Hepatocyte (in vitro differentiated cells): ENCODE measurements around the gene KCNE4.

Experiments
- EZH2phosphoT487 ChIP-seq: fragments of 200-600 bp; sonication (generic); IDR thresholded peaks from one replicate; pipeline ENCODE4 v1.6.1; 2018; ENCODE audit warnings: antibody characterized with exemption, mild to moderate bottlenecking, low read depth, moderate library complexity; ENCODE audit not compliant: unreplicated experiment, severe bottlenecking
- TF ChIP-seq, protein P1 (sequence below): fragments of 200-600 bp; sonication (generic); IDR thresholded peaks from 2 replicates; pipeline ENCODE4 v1.5.1; 2016; ENCODE audit warnings: antibody characterized with exemption, mild to moderate bottlenecking; ENCODE audit not compliant: poor library complexity

DNA sequence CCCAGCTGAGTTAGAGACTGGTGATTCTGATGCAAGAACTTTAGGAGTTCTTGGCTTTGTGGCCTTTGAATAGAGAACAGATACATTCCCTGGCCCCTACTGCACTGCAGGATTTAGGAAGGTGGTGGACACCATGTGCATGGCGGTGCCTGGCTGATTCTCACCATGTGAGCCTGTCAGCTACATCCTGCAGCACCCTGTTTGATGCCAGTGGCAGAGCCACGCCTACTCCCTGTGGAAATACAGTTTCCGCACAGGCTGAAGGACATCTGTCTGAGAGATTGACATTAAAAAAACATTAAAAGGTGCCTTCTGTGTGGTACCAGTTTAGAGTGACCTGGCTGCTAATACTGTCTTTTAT lies 50.0 kb downstream of the KCNE4 start:
- TF ChIP-seq, protein P1, sequence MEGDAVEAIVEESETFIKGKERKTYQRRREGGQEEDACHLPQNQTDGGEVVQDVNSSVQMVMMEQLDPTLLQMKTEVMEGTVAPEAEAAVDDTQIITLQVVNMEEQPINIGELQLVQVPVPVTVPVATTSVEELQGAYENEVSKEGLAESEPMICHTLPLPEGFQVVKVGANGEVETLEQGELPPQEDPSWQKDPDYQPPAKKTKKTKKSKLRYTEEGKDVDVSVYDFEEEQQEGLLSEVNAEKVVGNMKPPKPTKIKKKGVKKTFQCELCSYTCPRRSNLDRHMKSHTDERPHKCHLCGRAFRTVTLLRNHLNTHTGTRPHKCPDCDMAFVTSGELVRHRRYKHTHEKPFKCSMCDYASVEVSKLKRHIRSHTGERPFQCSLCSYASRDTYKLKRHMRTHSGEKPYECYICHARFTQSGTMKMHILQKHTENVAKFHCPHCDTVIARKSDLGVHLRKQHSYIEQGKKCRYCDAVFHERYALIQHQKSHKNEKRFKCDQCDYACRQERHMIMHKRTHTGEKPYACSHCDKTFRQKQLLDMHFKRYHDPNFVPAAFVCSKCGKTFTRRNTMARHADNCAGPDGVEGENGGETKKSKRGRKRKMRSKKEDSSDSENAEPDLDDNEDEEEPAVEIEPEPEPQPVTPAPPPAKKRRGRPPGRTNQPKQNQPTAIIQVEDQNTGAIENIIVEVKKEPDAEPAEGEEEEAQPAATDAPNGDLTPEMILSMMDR = no peak
- TF ChIP-seq EZH2phosphoT487 = no peak
